Stimulated activated CD8-positive, alpha-beta memory T cell treated with anti-CD3 and anti-CD28 coated beads, Interleukin-7, amount 100 ng/mL, for 1 hour (primary cell): Measurements from ENCODE around the gene OPCML.

Source experiments
- DNase-seq, 2 donors: peaks; one replicate each; pipeline ENCODE4 v3.0.0-alpha.2; 2020; ENCODE audit warnings: low read depth in 2 of 2

Gene OPCML

GRCh38 chr11:132671851-132672370 lies 860.4 kb downstream of the OPCML start:
- no peak for DNase-seq

- no peak for DNase-seq
Measured at GRCh38 chr11:132670921-132671675, 861.2 kb downstream of the OPCML start.

GRCh38 chr11:132669949-132670348 lies 862.4 kb downstream of the OPCML start:
- no peak for DNase-seq

GRCh38 chr11:132665205-132665604 lies 867.1 kb downstream of the OPCML start:
- no peak for DNase-seq

GRCh38 chr11:132658696-132659095 lies 873.6 kb downstream of the OPCML start:
- no peak for DNase-seq

GRCh38 chr11:132658004-132658403 lies 874.3 kb downstream of the OPCML start:
- DNase-seq = no peak

GRCh38 chr11:132655187-132655855 lies 877.0 kb downstream of the OPCML start:
- no peak for DNase-seq

GRCh38 chr11:132653237-132653636 lies 879.1 kb downstream of the OPCML start:
- no peak for DNase-seq

GRCh38 chr11:132650969-132651720 lies 881.2 kb downstream of the OPCML start:
- no peak for DNase-seq

GRCh38 chr11:132649277-132649676 lies 883.0 kb downstream of the OPCML start:
- DNase-seq = no peak

- DNase-seq = no peak
Measured at GRCh38 chr11:132648851-132649250, 883.5 kb downstream of the OPCML start.

- DNase-seq = no peak
Measured at GRCh38 chr11:132646890-132647289, 885.4 kb downstream of the OPCML start.

GRCh38 chr11:132644520-132645239 lies 887.6 kb downstream of the OPCML start:
- no peak for DNase-seq

GRCh38 chr11:132643239-132643638 lies 889.1 kb downstream of the OPCML start:
- no peak for DNase-seq

GRCh38 chr11:132640952-132641351 lies 891.3 kb downstream of the OPCML start:
- DNase-seq = no peak

GRCh38 chr11:132639986-132640385 lies 892.3 kb downstream of the OPCML start:
- no peak for DNase-seq

GRCh38 chr11:132639403-132639802 lies 892.9 kb downstream of the OPCML start:
- DNase-seq = no peak

GRCh38 chr11:132638423-132638822 lies 893.9 kb downstream of the OPCML start:
- DNase-seq = no peak

GRCh38 chr11:132636523-132636922 lies 895.8 kb downstream of the OPCML start:
- DNase-seq = no peak

- no peak for DNase-seq
Measured at GRCh38 chr11:132632641-132633124, 899.6 kb downstream of the OPCML start.

- DNase-seq = no peak
Measured at GRCh38 chr11:132631989-132632388, 900.3 kb downstream of the OPCML start.

- DNase-seq = no peak
Measured at GRCh38 chr11:132627981-132628380, 904.3 kb downstream of the OPCML start.
